Brain pericyte (primary cell): Measurements from ENCODE around the gene STXBP6.

Experiments used
- DNase-seq: peaks from one replicate; pipeline ENCODE4 v3.0.0-alpha.2; 2012; ENCODE audit warnings: low read depth, low spot score

Gene STXBP6

GRCh38 chr14:24831677-24832076 is 218.3 kb downstream of the STXBP6 start:
- no peak for DNase-seq

GRCh38 chr14:24829862-24830261 is 220.1 kb downstream of the STXBP6 start:
- DNase-seq = no peak

GRCh38 chr14:24828486-24828885 is 221.5 kb downstream of the STXBP6 start:
- DNase-seq = no peak

- no peak for DNase-seq
Measured at GRCh38 chr14:24826390-24826789, 223.6 kb downstream of the STXBP6 start.

GRCh38 chr14:24820616-24821015 is 229.3 kb downstream of the STXBP6 start:
- no peak for DNase-seq

GRCh38 chr14:24818823-24819341 is 231.1 kb downstream of the STXBP6 start:
- DNase-seq = no peak

GRCh38 chr14:24818058-24818822 is 231.7 kb downstream of the STXBP6 start:
- peak; percentile 55 for DNase-seq

- DNase-seq = no peak
Measured at GRCh38 chr14:24817212-24818057, 232.5 kb downstream of the STXBP6 start.

GRCh38 chr14:24816929-24817211 is 233.1 kb downstream of the STXBP6 start:
- DNase-seq = no peak

- no peak for DNase-seq
Measured at GRCh38 chr14:24816011-24816928, 233.7 kb downstream of the STXBP6 start.

- no peak for DNase-seq
Measured at GRCh38 chr14:24815543-24815942, 234.4 kb downstream of the STXBP6 start.

GRCh38 chr14:24814944-24815343 is 235.0 kb downstream of the STXBP6 start:
- DNase-seq = no peak

GRCh38 chr14:24814346-24814745 is 235.6 kb downstream of the STXBP6 start:
- DNase-seq = no peak

- no peak for DNase-seq
Measured at GRCh38 chr14:24813819-24814259, 236.1 kb downstream of the STXBP6 start.

- DNase-seq = no peak
Measured at GRCh38 chr14:24813089-24813815, 236.7 kb downstream of the STXBP6 start.

- no peak for DNase-seq
Measured at GRCh38 chr14:24809135-24809534, 240.8 kb downstream of the STXBP6 start.

- DNase-seq = no peak
Measured at GRCh38 chr14:24808412-24808811, 241.5 kb downstream of the STXBP6 start.

GRCh38 chr14:24806061-24806678 is 243.8 kb downstream of the STXBP6 start:
- DNase-seq = peak; percentile 4

GRCh38 chr14:24804552-24805212 is 245.3 kb downstream of the STXBP6 start:
- no peak for DNase-seq

GRCh38 chr14:24803933-24804494 is 245.9 kb downstream of the STXBP6 start:
- no peak for DNase-seq
